ENCODE measurements around the gene VTI1A.

VTI1A gene

GRCh38 chr10:112624546-112625048, 177.6 kb downstream of the VTI1A start:
- intact Hi-C loops (cut with DNase I) = no loop called here
- DNase-seq = no peak

GRCh38 chr10:112628951-112629609, 182.1 kb downstream of the VTI1A start:
- no peak for DNase-seq
- intact Hi-C loops (cut with DNase I) = no loop called here

GRCh38 chr10:112631501-112632400, 184.7 kb downstream of the VTI1A start:
- intact Hi-C loops (cut with DNase I) = no loop called here
- no peak for DNase-seq

- DNase-seq = no peak
- intact Hi-C loops (cut with DNase I) = no loop called here
These were observed 187.2 kb downstream of the VTI1A start for GRCh38 chr10:112634096-112634830.

GRCh38 chr10:112637901-112638300, 190.9 kb downstream of the VTI1A start:
- DNase-seq = no peak
- intact Hi-C loops (cut with DNase I) = no loop called here

- intact Hi-C loops (cut with DNase I) = no loop called here
These were observed 192.3 kb downstream of the VTI1A start for GRCh38 chr10:112639298-112639697.

GRCh38 chr10:112640638-112641037, 193.6 kb downstream of the VTI1A start:
- DNase-seq = no peak
- intact Hi-C loops (cut with DNase I) = no loop called here

More at GRCh38 chr10:112639298-112639697, 192.3 kb downstream of the VTI1A start:
- DNase-seq = no peak

GRCh38 chr10:112643600-112644264, 196.7 kb downstream of the VTI1A start:
- intact Hi-C loops (cut with DNase I) = no loop called here
- DNase-seq = no peak

- no peak for DNase-seq
- intact Hi-C loops (cut with DNase I) = no loop called here
These were observed 197.2 kb downstream of the VTI1A start for GRCh38 chr10:112644265-112644645.

- intact Hi-C loops (cut with DNase I) = no loop called here
- no peak for DNase-seq
These were observed 202.2 kb downstream of the VTI1A start for GRCh38 chr10:112649006-112649821.

- intact Hi-C loops (cut with DNase I) = no loop called here
- no peak for DNase-seq
These were observed 202.8 kb downstream of the VTI1A start for GRCh38 chr10:112649822-112650152.

- intact Hi-C loops (cut with DNase I) = no loop called here
- DNase-seq = no peak
These were observed 203.6 kb downstream of the VTI1A start for GRCh38 chr10:112650588-112651030.

GRCh38 chr10:112653215-112653614, 206.2 kb downstream of the VTI1A start:
- intact Hi-C loops (cut with DNase I) = no loop called here
- DNase-seq = no peak

- no peak for DNase-seq
These were observed 206.8 kb downstream of the VTI1A start for GRCh38 chr10:112653851-112654250.

GRCh38 chr10:112654794-112655193, 207.8 kb downstream of the VTI1A start:
- DNase-seq = no peak
- intact Hi-C loops (cut with DNase I) = no loop called here

More at GRCh38 chr10:112653851-112654250, 206.8 kb downstream of the VTI1A start:
- intact Hi-C loops (cut with DNase I) = no loop called here

GRCh38 chr10:112655722-112656121, 208.7 kb downstream of the VTI1A start:
- intact Hi-C loops (cut with DNase I) = no loop called here
- DNase-seq = no peak

- no peak for DNase-seq
- intact Hi-C loops (cut with DNase I) = no loop called here
These were observed 211.4 kb downstream of the VTI1A start for GRCh38 chr10:112658465-112658864.

- no peak for DNase-seq
- intact Hi-C loops (cut with DNase I) = no loop called here
These were observed 212.1 kb downstream of the VTI1A start for GRCh38 chr10:112658900-112659638.

Measured in posterior cingulate gyrus (tissue), 11 donors.